ENCODE data around the gene PPA1. TPM values are rescaled to one million over a fixed set of nuclear protein-coding genes. Genes with fewer than 3 reads are reported as not detected.
A peak's percentile ranks its signal among the peaks of the same experiment; 100 is the strongest.
"Not testable (repeated sequence)": the region's sequence is repeated elsewhere in the genome, so short reads cannot be mapped to it uniquely, and the experiment has no call there.

The PPA1 gene
- total RNA-seq, 2 experiments from 2014 or later: 124 to 132 TPM

GRCh38 chr10:70250961-70251680 lies 17.9 kb upstream of the PPA1 start:
- ChIA-PET CTCF (no interaction called here), POLR2A (no interaction called here)
- H3K9me3 Mint-ChIP-seq: no peaks in the 10 kb centered on the region
- peaks cover 47% of the 10 kb centered on the region for H3K27me3 Mint-ChIP-seq
- DNase-seq: no peak
- H3K27ac Mint-ChIP-seq: no peak overlapping the region
- H3K36me3 Mint-ChIP-seq (ENCODE audit: low read depth): no peaks in the 10 kb centered on the region
- peaks cover 7% of the 10 kb centered on the region for H3K4me1 Mint-ChIP-seq
- no peak overlapping the region for H3K4me3 Mint-ChIP-seq

GRCh38 chr10:70247360-70247759 lies 14.1 kb upstream of the PPA1 start:
- peaks cover 37% of the 10 kb centered on the region for H3K27me3 Mint-ChIP-seq
- no peaks in the 10 kb centered on the region for H3K36me3 Mint-ChIP-seq (ENCODE audit: low read depth)
- ChIA-PET CTCF (interaction anchor here (1.2 to 1.8 kb wide), 2 partner anchors 10 to 41 kb away, joined by 3 to 5 read pairs; no protein-coding TSS in a partner anchor), POLR2A (no interaction called here)
- H3K27ac Mint-ChIP-seq: no peak overlapping the region
- H3K4me1 Mint-ChIP-seq: no peaks in the 10 kb centered on the region
- no peak overlapping the region for H3K4me3 Mint-ChIP-seq
- H3K9me3 Mint-ChIP-seq: no peaks in the 10 kb centered on the region
- no peak for DNase-seq

- H3K9me3 Mint-ChIP-seq: peaks cover 4% of the 10 kb centered on the region
- H3K4me1 Mint-ChIP-seq: peaks cover 2% of the 10 kb centered on the region
- ChIA-PET CTCF (interaction anchor here (0.8 kb wide), 1 partner anchor 19 kb away, joined by 4 read pairs; no protein-coding TSS in a partner anchor), POLR2A (no interaction called here)
- no peak overlapping the region for H3K27ac Mint-ChIP-seq
- H3K27me3 Mint-ChIP-seq: peaks cover 16% of the 10 kb centered on the region
- no peak overlapping the region for H3K4me3 Mint-ChIP-seq
- no peak for DNase-seq
- no peaks in the 10 kb centered on the region for H3K36me3 Mint-ChIP-seq (ENCODE audit: low read depth)
These were observed 7.9 kb upstream of the PPA1 start for GRCh38 chr10:70241081-70241480.

- H3K27ac Mint-ChIP-seq; H3K9me3 Mint-ChIP-seq; H3K4me1 Mint-ChIP-seq; CTCF ChIA-PET; H3K4me3 Mint-ChIP-seq; H3K36me3 Mint-ChIP-seq (ENCODE audit: low read depth); DNase-seq; POLR2A ChIA-PET: not testable (repeated sequence)
- H3K27me3 Mint-ChIP-seq: peaks cover 11% of the 10 kb centered on the region
These were observed 6.8 kb upstream of the PPA1 start for GRCh38 chr10:70239986-70240385.

- not testable (repeated sequence) for H3K4me3 Mint-ChIP-seq
These were observed 6.1 kb upstream of the PPA1 start for GRCh38 chr10:70239077-70239976.

GRCh38 chr10:70237958-70238536 lies 4.8 kb upstream of the PPA1 start:
- H3K36me3 Mint-ChIP-seq (ENCODE audit: low read depth); H3K4me3 Mint-ChIP-seq; CTCF ChIA-PET; H3K27ac Mint-ChIP-seq; POLR2A ChIA-PET; H3K27me3 Mint-ChIP-seq; DNase-seq; H3K9me3 Mint-ChIP-seq: not testable (repeated sequence)
- peaks cover 14% of the 10 kb centered on the region for H3K4me1 Mint-ChIP-seq

More at GRCh38 chr10:70239077-70239976, 6.1 kb upstream of the PPA1 start:
- H3K27me3 Mint-ChIP-seq; H3K9me3 Mint-ChIP-seq; DNase-seq; H3K36me3 Mint-ChIP-seq (ENCODE audit: low read depth); POLR2A ChIA-PET; CTCF ChIA-PET; H3K27ac Mint-ChIP-seq; H3K4me1 Mint-ChIP-seq: not testable (repeated sequence)

GRCh38 chr10:70234668-70235447 lies 1.6 kb upstream of the PPA1 start:
- no peak for DNase-seq
- H3K9me3 Mint-ChIP-seq: no peaks in the 10 kb centered on the region
- peaks cover 31% of the 10 kb centered on the region for H3K4me1 Mint-ChIP-seq
- peak overlapping the region; percentile 2 for H3K27ac Mint-ChIP-seq
- H3K4me3 Mint-ChIP-seq: no peak overlapping the region
- peaks cover 4% of the 10 kb centered on the region for H3K36me3 Mint-ChIP-seq (ENCODE audit: low read depth)
- ChIA-PET CTCF (interaction anchor here (1.5 kb wide), 1 partner anchor 30 kb away, joined by 7 read pairs; no protein-coding TSS in a partner anchor), POLR2A (no interaction called here)
- H3K27me3 Mint-ChIP-seq: no peaks in the 10 kb centered on the region

GRCh38 chr10:70233939-70234300 lies 691 bp upstream of the PPA1 start:
- peaks cover 40% of the 10 kb centered on the region for H3K4me1 Mint-ChIP-seq
- POLR2A ChIA-PET: interaction anchor here (0.6 kb wide), 1 partner anchor 130 kb away, joined by 3 read pairs; no protein-coding TSS in a partner anchor
- H3K27ac Mint-ChIP-seq: peak overlapping the region; percentile 89

GRCh38 chr10:70232859-70233108 lies 445 bp downstream of the PPA1 start:
- CTCF ChIA-PET: interaction anchor here (0.7 to 3.1 kb wide), 5 partner anchors 11 to 132 kb away, joined by 3 to 23 read pairs (median 4); no protein-coding TSS in a partner anchor
- no peaks in the 10 kb centered on the region for H3K27me3 Mint-ChIP-seq
- H3K9me3 Mint-ChIP-seq: no peaks in the 10 kb centered on the region
- peaks cover 17% of the 10 kb centered on the region for H3K36me3 Mint-ChIP-seq (ENCODE audit: low read depth)
- H3K27ac Mint-ChIP-seq: peak overlapping the region; percentile 92
- peak overlapping the region; percentile 75 for H3K4me3 Mint-ChIP-seq
- peak; percentile 17 for DNase-seq
- peaks cover 51% of the 10 kb centered on the region for H3K4me1 Mint-ChIP-seq
- POLR2A ChIA-PET: interaction anchor here (0.5 kb wide), 1 partner anchor 86 kb away, joined by 7 read pairs; the partner anchor contains the start of gene TYSND1

More at GRCh38 chr10:70233939-70234300, 691 bp upstream of the PPA1 start:
- no peak for DNase-seq
- Mint-ChIP-seq H3K4me3 (peak overlapping the region; percentile 75), H3K27me3 (no peaks in the 10 kb centered on the region), H3K9me3 (no peaks in the 10 kb centered on the region), H3K36me3 (ENCODE audit: low read depth) (peaks cover 11% of the 10 kb centered on the region)
- CTCF ChIA-PET: interaction anchor here (0.9 to 3.1 kb wide), 5 partner anchors 12 to 130 kb away, joined by 3 to 23 read pairs (median 7); no protein-coding TSS in a partner anchor

- POLR2A ChIA-PET: no interaction called here
- CTCF ChIA-PET: interaction anchor here (0.7 to 3.1 kb wide), 5 partner anchors 11 to 132 kb away, joined by 4 to 23 read pairs (median 5); no protein-coding TSS in a partner anchor
- H3K36me3 Mint-ChIP-seq (ENCODE audit: low read depth): peaks cover 17% of the 10 kb centered on the region
- H3K27ac Mint-ChIP-seq: peak overlapping the region; percentile 92
- H3K4me1 Mint-ChIP-seq: peaks cover 53% of the 10 kb centered on the region
- peak; percentile 48 for DNase-seq
- no peaks in the 10 kb centered on the region for H3K27me3 Mint-ChIP-seq
- no peaks in the 10 kb centered on the region for H3K9me3 Mint-ChIP-seq
- H3K4me3 Mint-ChIP-seq: peak overlapping the region; percentile 75
These were observed 922 bp downstream of the PPA1 start for GRCh38 chr10:70232155-70232858.

GRCh38 chr10:70228491-70228890 lies 4.7 kb downstream of the PPA1 start:
- Mint-ChIP-seq H3K36me3 (ENCODE audit: low read depth) (peaks cover 17% of the 10 kb centered on the region), H3K4me1 (peaks cover 56% of the 10 kb centered on the region), H3K27me3 (no peaks in the 10 kb centered on the region), H3K27ac (no peak overlapping the region), H3K4me3 (no peak overlapping the region), H3K9me3 (no peaks in the 10 kb centered on the region)
- ChIA-PET CTCF (interaction anchor here (1.1 to 1.2 kb wide), 2 partner anchors 136 to 137 kb away, joined by 4 to 8 read pairs; no protein-coding TSS in a partner anchor), POLR2A (no interaction called here)
- no peak for DNase-seq

All from activated CD4-positive, alpha-beta T cell treated with anti-CD3 and anti-CD28 coated beads, Interleukin-2, amount 10 ng/mL, durations not matched to agents 7 days and 5 days (primary cell).